ENCODE results near the gene MAPKAPK2.
"Not testable (repeated sequence)": the region's sequence is repeated elsewhere in the genome, so short reads cannot be mapped to it uniquely, and the experiment has no call there.

The MAPKAPK2 gene

DNA sequence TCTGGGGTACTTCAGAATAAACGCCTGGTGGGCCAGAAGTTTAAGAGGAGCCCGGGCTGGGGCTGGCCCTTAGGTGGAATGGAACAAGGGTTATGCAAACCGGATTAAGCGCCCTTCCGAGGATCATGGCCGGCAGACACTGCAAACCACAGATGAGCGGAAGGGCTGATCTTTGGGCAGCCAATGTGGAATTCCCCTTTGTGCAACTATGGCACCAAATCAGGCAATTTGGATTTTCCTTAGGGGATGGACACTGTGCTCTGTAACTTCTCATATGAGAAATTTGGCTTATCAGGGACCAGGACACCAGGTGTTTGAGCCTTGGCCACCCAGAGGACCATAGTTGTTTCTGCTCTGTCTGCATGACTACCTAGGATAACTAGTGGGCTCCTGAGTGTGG is 93.3 kb downstream of the MAPKAPK2 start:
- no peak for DNase-seq (ENCODE audit: low read depth)

DNA sequence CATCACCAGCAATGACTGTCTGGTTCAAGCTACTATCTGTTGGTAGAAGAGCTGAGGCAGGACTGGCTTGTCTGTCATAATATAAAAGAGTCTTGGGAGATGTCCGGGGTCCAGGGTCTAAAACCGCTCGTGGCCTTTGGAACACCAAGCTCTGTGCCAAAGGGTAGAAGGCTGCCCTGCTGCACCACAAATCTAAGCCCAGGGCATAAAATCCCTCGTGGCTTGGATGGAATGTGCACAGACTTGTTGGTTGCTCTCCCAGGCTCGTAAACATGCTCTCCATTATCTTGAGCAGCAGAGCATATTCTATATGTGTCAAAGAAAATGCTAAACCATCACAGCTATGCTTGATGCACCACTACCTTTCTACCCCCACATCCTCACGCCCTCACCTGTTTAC is 94.2 kb downstream of the MAPKAPK2 start:
- not testable (repeated sequence) for DNase-seq (ENCODE audit: low read depth)

DNA sequence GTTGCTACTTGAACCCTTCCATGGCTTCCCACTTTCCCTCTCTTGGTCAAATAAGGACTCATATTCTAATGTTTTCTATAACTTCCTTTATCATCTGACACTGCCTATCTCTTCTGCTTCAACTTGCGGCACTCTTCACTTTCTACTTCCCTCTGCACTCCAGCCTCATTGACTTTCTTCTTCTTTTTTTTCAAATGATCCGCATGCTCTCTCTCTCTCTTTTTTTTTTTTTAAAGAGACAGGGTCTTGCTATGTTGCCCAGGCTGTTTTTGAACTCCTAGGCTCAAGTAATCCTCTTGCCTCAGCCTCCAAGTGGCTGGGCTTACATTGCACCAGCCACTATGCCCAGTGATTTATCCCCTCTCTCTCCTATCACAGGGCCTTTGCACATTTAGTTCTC is 94.9 kb downstream of the MAPKAPK2 start:
- no peak for DNase-seq (ENCODE audit: low read depth)

DNA sequence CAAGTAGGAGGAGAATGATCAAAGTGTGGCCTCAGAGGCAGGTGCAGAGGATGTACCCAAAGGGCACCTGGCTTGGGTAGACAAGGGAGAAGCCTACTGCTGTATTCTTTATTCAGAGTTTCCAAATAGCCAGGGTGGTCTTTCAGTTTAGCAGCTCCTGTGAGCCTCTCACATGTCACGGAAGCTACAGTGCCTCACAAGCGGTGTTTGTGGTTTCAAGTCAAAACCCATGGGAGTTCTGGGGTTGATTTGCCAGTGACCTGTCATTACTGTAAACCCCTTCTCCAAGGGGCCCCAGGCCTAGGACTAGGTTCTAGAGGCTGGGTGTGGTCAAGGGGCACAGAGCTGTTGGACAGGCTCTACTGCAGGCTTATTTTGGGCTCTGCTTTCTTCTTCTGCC is 97.7 kb downstream of the MAPKAPK2 start:
- no peak for DNase-seq (ENCODE audit: low read depth)

GRCh38 chr1:206783506-206783905 is 98.8 kb downstream of the MAPKAPK2 start:
- DNase-seq (ENCODE audit: low read depth) = no peak

All from CMK (cell line).